Calu3 (cell line): ENCODE results near the gene HOXB5. TPM values are rescaled to one million over a fixed set of nuclear protein-coding genes. Genes with fewer than 3 reads are reported as not detected.

Source experiments
- BruUV-seq: library from RNA; stranded (reverse); fragments of 400-500 nt; replicated peaks from 2 replicates; lab custom pipeline; 2021; lab: Mats Ljungman, UMichigan
- CTCF ChIA-PET: fragments of 300-600 bp; sonication (Branson Sonifier 250); formaldehyde crosslinking; loops from one replicate; lab custom pipeline; 2022; ENCODE audit warnings: antibody characterized with exemption; lab: Charles Lee
- DNase-seq: peaks from one replicate; pipeline ENCODE4 v3.0.0; 2022
- H3K27ac Mint-ChIP-seq: one replicate; pipeline ENCODE4 v1.8.0; 2022; ENCODE audit warnings: mixed read lengths; ENCODE audit not compliant: unreplicated experiment
- H3K27me3 Mint-ChIP-seq: one replicate; pipeline ENCODE4 v1.8.0; 2022; ENCODE audit warnings: mixed read lengths; ENCODE audit not compliant: unreplicated experiment
- H3K36me3 Mint-ChIP-seq: one replicate; pipeline ENCODE4 v1.8.0; 2022; ENCODE audit warnings: mild to moderate bottlenecking, moderate library complexity, mixed read lengths; ENCODE audit not compliant: insufficient read depth, unreplicated experiment
- H3K4me1 Mint-ChIP-seq: one replicate; pipeline ENCODE4 v1.8.0; 2022; ENCODE audit warnings: mild to moderate bottlenecking, low read depth, mixed read lengths; ENCODE audit not compliant: unreplicated experiment
- H3K4me3 Mint-ChIP-seq: one replicate; pipeline ENCODE4 v1.8.0; 2022; ENCODE audit warnings: mild to moderate bottlenecking, low read depth, moderate library complexity, mixed read lengths; ENCODE audit not compliant: unreplicated experiment
- H3K9me3 Mint-ChIP-seq: one replicate; pipeline ENCODE4 v1.8.0; 2022; ENCODE audit warnings: low read depth, mixed read lengths; ENCODE audit not compliant: unreplicated experiment
- CTCF ChIP-seq: fragments of 200-600 bp; IDR thresholded peaks from one replicate; pipeline ENCODE4 v1.8.0; 2022; ENCODE audit warnings: antibody characterized with exemption; ENCODE audit not compliant: unreplicated experiment
- intact Hi-C: fragments of 100-400 bp; cut with micrococcal nuclease; formaldehyde crosslinking; loops from one replicate; pipeline ENCODE4 v1.10.0; 2022; ENCODE audit not compliant: unreplicated experiment
- total RNA-seq: library from RNA; stranded (reverse); gene quantifications from 2 replicates; pipeline ENCODE4 v1.2.3, GENCODE V29; 2022

HOXB5 gene
- total RNA-seq, 1 experiment from 2014 or later = 48.5 TPM

GRCh38 chr17:48624544-48625494, 31.2 kb upstream of the HOXB5 start:
- TSS peak; percentile 10 for BruUV-seq
- Mint-ChIP-seq H3K4me3 (peak overlapping the region; percentile 88), H3K27ac (peak overlapping the region; percentile 91), H3K4me1 (peaks cover 51% of the 10 kb centered on the region), H3K9me3 (no peaks in the 10 kb centered on the region), H3K36me3 (peaks cover 82% of the 10 kb centered on the region), H3K27me3 (peaks cover 65% of the 10 kb centered on the region)
- peak; percentile 64 for DNase-seq
- intact Hi-C loops = no loop called here
- peak; percentile 11 for TF ChIP-seq CTCF
- CTCF ChIA-PET = interaction anchor here (0.9 to 1.5 kb wide), 5 partner anchors 11 to 364 kb away, joined by 3 to 5 read pairs (median 4); no protein-coding TSS in a partner anchor

- Mint-ChIP-seq H3K4me1 (peaks cover 58% of the 10 kb centered on the region), H3K4me3 (peak overlapping the region; percentile 88), H3K9me3 (no peaks in the 10 kb centered on the region), H3K27me3 (peaks cover 72% of the 10 kb centered on the region), H3K36me3 (peaks cover 86% of the 10 kb centered on the region), H3K27ac (peak overlapping the region; percentile 76)
- BruUV-seq = no TSS peak
- no peak for DNase-seq
- intact Hi-C loops = no loop called here
- no peak for TF ChIP-seq CTCF
- CTCF ChIA-PET = interaction anchor here (0.9 to 1.0 kb wide), 3 partner anchors 47 to 363 kb away, joined by 3 to 4 read pairs (median 3); no protein-coding TSS in a partner anchor
These were observed 30.5 kb upstream of the HOXB5 start for GRCh38 chr17:48624118-48624517.

- Mint-ChIP-seq H3K27ac (peak overlapping the region; percentile 76), H3K36me3 (peaks cover 91% of the 10 kb centered on the region), H3K4me1 (peaks cover 63% of the 10 kb centered on the region), H3K27me3 (peaks cover 77% of the 10 kb centered on the region), H3K9me3 (no peaks in the 10 kb centered on the region), H3K4me3 (peak overlapping the region; percentile 88)
- intact Hi-C loops = no loop called here
- DNase-seq = no peak
- TF ChIP-seq CTCF = no peak
- CTCF ChIA-PET = interaction anchor here (0.9 to 1.0 kb wide), 2 partner anchors 48 to 362 kb away, joined by 3 read pairs; no protein-coding TSS in a partner anchor
- BruUV-seq = no TSS peak
These were observed 30.0 kb upstream of the HOXB5 start for GRCh38 chr17:48623583-48623982.

- BruUV-seq = no TSS peak
- DNase-seq = no peak
- intact Hi-C loops = no loop called here
These were observed 29.3 kb upstream of the HOXB5 start for GRCh38 chr17:48622857-48623256.

More at GRCh38 chr17:48622857-48623256, 29.3 kb upstream of the HOXB5 start:
- peaks cover 98% of the 10 kb centered on the region for H3K36me3 Mint-ChIP-seq
- TF ChIP-seq CTCF = no peak
- CTCF ChIA-PET = interaction anchor here (0.9 kb wide), 1 partner anchor 10 kb away, joined by 3 read pairs; no protein-coding TSS in a partner anchor
- no peaks in the 10 kb centered on the region for H3K9me3 Mint-ChIP-seq
- peaks cover 71% of the 10 kb centered on the region for H3K4me1 Mint-ChIP-seq
- H3K4me3 Mint-ChIP-seq = peak overlapping the region; percentile 88
- peaks cover 84% of the 10 kb centered on the region for H3K27me3 Mint-ChIP-seq
- peak overlapping the region; percentile 50 for H3K27ac Mint-ChIP-seq
